NCI-H1930 (cell line): ENCODE results near the gene NOS1.
"Not testable (repeated sequence)": the region's sequence is repeated elsewhere in the genome, so short reads cannot be mapped to it uniquely, and the experiment has no call there.

Experiments used
- DNase-seq, 2 experiments: peaks; one replicate each; lab custom pipeline; 2025; lab: John Stamatoyannopoulos, UW

The NOS1 gene

DNA sequence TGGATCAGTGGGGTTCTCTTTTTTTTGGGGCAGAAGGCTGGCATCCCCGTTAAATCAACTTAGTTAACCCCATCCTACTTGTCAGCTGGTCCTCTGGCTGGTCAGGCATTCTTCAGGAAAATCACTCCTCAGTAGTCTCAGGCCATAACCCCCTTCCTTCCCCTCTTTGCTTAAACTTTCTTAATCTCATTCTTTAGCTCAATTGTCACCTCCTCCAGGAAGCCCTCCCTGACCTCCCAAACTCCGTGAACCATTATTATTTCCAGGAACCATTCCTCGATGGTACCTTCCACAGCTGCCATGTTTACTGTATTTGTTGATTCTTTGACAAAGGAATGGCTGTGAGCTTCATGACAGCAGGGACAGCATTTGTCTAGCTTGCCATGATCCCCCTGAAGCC is 98.7 kb downstream of the NOS1 start:
- no peak for DNase-seq

DNA sequence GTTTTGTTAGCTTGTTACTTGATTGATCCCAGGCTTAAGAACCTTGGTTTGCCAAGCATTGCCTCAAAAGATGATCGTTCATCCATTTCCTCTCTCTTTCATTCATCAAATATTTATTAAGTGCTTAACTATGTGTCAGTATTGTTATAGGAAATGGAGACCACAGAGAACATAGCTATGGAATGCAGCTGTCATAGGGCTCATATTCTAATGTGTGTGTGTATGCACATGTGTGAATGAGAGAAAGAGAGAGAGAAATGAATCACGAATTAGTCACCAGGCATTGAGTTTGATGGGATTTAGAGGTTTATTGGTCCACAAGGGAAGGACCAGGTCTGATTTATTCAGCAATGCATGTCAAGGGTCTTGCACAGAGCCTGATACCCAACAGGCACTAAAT is 100.2 kb downstream of the NOS1 start:
- no peak for DNase-seq

DNA sequence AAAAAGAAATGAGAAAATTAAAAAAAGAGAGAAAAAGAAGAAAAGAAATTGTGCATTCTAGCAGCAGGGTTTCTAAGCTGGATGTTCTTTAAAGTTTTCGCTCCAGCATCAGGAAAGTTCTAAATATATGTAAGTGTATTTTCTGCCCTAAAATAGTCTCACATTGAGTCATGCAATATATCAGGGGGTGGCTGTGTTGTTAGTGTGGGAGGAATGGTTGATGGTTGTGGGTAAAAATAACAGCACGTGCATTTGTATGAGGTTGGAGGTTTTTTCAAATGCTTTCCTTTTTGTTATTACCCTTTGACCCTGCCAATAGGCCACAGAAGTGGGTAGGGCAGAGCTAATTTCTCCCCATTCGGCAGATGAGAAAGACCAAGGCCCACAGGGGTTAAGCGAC is 106.0 kb downstream of the NOS1 start:
- DNase-seq = no peak

DNA sequence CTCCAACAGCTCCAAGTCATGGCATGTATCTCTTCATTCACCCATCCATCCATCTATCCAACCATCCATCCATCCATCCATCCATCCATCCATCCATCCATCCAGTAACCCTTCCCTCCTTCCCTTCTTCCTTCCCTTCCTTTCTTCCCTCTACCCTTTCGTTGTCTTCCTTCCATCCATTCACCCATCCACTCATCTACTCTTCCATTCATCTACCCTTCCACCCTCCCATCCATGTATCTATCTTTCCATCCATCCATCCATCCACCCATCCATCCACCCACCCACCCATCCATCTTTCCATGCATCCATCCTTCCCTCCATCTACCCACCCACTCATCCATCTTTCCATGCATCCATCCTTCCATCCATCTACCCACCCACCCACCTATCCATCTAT is 117.9 kb downstream of the NOS1 start:
- DNase-seq = no peak

DNA sequence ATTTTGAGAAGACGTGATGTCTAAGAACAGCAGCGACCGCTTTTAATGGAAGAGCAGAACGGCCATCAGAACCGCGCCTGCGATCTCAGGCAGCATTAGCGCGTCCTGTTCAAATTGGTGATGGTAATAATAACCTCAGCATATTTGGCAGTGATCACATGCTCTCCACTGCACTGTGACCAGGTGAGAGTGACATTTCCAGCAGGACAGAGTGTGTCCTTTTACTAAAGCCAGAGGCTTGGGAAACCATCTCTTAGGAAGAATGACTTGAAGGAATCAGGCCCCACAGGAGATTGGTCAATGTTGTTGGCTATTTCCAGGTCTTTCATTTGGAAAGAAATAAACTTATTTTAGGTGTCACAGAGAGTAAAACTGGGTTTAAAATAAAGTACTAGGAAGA is 119.7 kb downstream of the NOS1 start:
- no peak for DNase-seq

DNA sequence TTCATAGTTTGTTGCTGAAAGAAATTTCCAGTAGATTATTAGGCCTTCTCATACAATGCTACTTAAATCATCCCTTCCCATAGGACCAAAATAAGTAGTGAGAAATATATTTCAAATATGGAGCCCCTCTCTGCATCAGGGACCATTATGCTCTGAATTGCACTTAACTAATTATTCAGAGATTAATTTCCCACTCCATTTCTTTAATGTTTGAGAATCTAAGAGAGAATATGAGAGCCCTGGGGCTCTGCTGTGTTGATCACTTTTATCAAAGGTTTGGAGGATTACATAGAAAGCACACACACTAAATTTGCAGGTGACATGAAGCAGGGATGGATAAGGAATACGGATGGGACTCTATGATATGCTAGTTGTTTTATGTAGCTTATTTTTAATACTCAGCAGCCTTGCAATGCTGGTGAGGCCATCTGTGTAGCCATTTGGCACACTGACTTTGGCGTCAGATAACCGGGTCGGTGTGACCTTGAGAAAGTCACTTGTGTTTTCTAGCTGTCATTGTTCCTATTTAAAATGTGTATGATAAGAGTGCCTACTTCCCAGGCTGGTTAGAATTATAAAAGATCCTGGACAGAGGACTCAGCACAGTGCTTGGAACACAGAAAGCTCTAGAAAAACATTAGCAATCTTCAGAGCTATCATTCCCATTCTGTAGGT is 121.2 kb downstream of the NOS1 start:
- DNase-seq = no peak

DNA sequence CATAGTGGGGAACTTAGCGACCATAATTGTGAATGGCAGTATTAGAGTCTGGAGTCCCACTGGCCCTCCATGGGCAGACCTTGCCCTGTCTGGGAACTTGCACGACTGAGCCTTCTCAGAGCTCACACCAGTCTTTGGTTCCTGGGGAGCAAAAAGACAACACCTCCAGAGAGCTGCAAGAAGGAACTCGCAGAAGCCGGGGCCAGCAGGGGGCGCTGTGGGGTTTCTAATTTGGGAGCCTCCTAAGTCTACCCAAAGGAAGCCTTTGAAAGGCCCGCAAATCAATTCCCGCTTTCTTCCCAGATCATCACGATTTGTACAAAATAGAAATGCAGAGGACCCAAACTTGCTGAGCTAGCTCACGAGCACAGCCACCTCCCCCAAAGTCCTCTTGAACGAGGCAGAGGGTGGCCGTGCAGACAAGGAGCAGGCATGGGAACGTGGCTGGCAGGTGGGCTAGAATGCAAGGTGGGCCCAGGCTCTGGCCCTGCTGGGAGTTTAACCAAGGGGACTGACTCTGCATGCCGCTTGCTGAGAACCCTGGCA is 124.9 kb downstream of the NOS1 start:
- peak; percentile 28 to 60 for DNase-seq

DNA sequence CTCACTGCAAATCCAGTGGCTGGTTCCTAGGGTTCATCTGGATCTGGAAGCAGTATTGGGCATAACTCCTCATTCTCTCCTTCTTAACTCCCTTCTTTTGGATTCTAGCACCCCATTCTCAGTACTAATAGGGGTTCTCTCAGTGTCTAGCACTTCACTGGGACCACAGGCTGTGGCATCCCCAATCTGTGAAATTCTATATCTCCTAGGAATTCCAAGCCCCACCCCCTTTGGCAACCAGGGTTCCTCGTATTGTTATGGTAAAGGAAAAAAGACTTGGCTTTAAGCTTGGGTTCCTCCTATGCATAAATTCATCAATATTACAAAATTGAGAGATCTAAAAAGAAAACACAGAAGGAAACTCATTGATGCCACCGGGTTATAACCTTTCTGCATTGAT is 126.2 kb downstream of the NOS1 start:
- DNase-seq = no peak

DNA sequence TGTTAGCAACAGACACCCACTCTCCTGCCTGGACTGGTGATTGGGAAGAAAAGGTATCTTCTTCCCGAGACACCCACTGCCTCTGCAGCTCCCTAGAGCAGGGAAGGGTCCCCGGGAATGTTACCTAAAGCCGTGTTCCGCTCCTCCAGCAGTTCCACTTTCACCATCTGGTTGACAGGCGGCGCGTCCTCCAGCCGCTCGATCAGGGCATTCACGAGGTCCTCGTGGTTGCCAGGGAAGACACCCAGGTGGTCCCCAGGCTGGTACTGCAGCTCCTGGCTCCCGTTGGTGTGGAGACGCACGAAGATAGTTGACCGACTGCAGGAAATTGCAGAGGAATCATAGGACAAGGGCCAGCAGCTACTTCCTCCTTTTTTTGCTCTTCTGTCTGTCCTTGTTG is 127.0 kb downstream of the NOS1 start:
- DNase-seq = no peak

DNA sequence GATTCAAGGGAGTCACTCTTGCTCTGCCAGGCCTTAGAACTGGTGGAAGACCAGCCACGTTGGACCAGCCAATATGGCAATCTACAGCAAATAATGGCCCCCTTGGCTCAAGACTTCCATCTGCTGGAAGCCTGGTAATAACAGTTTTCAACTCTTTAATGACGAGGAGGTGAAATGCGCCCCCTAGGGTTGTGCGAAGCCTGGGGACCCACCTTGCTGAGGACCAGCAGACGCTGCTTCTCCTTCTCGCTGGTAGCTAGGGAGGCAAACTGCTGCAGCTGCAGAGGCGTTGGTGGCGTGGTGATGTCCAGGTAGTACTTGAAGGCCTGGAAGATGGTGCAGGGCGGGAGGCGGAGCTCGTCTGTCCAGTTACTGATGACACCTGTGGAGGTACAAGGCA is 129.7 kb downstream of the NOS1 start:
- DNase-seq = peak in 1 of 2 experiments; percentile 26

DNA sequence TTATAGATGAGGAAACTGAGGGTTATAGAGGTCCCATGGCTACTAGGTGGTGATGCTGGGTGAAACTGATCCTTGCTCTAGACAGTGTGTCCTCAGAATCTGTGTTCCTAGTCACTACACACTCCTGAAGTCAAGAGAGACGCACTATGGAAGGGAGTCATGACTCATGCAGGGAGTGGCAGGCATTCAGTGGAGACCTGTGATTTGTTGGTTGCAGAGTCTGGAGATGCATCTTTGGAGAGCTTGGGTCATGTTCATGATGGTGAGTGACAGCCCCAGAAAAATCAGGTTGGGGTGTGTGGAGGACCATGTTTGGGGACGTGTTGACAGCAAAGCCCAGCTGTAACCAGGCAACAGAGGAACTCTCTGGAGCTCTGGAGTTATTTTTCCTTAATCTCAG is 133.2 kb downstream of the NOS1 start:
- no peak for DNase-seq

DNA sequence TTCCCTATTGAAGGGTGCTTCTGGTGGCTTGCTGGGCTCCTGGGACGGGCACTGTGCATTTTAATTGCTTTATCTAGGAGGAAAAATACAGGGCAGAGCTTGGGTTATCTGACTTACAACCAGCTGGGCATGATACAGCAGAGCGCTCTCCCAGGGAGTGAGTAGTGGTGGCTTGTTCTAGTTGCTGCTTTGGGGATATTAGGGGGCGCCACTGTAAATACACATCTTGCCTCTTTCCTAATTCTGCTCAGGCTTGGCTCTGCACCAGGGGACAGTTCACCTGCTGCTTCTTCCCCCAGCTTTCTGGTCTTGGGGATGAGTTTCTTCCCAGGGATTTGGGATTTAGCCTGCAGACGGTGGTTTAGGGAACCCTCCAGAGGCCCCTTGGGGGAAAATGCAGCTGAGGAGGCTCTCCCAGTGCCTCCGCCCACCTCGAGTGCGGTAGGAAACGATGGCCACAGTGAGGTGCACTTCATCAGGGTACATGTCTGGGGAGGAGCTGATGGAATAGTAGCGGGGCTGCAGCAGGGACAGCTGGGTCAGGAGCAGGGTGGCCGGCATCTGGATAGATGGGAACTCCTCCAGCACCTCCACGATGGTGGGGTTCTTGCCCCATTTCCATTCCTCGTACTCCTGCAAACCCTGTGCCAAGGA is 134.3 kb downstream of the NOS1 start:
- no peak for DNase-seq

DNA sequence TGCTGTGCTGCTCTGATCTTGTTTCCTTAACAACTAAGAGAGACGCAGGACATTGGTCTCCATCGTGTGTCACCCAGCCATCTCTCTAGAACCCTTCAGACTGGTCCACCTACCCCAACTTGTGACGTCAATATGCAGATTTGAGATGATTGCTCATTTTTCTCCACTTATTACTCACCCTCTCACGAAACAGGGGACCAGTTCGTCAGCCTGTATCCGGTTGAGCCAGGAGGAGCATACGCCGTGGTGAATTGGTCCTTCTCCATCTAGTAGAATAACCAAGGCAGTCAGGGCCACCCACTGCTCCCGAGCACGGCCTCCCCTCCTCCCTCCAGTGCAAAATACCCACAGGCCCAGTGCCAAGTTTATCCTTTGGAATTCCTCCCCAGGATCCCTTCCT is 134.9 kb downstream of the NOS1 start:
- DNase-seq = no peak

DNA sequence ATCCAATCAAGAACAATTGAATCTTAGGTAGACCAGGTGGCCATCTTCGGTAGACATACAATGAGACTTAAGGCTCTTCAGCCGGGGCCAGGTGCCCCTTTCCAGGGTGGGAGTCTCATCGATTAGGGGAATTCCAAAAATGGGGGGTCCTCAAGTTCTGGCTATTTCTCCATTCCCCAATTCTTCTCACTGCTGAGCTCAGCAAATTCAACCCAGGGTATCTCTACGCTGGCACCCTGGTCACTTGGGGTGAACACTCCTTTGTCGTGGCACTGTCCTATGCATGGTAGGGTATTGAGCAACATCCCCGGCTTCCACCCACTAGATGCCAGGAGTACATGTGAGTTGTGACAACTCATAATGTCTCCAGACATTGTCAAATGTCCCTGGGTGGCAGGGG is 136.2 kb downstream of the NOS1 start:
- no peak for DNase-seq

DNA sequence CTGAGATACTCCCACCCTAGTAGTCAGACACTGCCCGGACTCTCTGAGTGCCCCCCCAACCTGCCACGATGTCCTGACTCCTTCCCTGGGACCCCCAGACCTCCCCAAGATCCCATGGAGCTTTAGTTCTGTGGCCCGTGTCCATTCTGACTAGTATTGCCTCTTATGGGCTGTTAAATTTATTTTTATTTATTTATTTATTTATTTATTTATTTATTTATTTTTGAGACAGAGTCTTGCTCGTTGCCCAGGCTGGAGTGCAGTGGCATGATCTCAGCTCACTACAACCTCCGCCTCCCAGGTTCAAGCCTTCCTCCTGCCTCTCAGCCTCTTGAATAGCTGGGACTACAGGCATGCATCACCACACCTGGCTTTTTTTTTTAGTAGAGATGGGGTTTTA is 140.5 kb downstream of the NOS1 start:
- not testable (repeated sequence) for DNase-seq

DNA sequence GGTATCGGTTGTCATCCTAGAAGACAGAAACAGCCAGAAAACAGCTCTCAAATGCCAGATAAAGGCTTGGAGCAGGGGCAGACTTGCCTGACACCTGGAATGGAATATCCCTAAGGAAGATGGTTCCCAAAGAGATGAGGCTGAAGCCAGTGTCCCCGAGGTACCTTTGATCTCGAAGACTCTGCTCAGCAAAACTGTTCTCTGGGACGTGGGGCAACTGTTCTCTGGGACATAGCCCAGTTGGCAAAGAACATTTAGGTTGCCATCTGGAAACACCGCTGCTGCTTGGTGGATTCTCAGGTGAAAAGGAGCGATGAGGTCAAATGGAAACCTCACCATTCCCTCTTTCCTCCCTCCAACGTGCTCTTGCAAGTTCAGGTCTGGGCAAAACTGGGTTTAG is 143.3 kb downstream of the NOS1 start:
- no peak for DNase-seq

DNA sequence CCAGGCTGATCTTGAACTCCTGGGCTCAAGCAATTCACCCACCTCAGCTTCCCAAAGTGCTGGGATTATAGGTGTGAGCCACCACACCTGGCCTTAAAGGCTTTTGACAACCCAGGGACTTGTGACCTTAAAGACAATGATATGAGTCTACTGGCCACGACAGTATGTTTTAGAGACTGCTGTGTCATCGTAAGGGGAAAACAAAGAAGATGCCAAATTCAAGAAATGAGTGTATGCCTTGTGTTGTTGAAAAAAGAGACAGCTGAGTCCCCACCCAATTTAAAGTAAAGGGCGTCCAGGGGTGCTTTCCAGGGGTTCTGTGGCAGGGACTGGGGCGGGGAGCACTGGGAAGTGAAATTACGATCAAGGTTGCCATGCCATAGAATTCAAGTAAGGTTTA is 144.7 kb downstream of the NOS1 start:
- no peak for DNase-seq

DNA sequence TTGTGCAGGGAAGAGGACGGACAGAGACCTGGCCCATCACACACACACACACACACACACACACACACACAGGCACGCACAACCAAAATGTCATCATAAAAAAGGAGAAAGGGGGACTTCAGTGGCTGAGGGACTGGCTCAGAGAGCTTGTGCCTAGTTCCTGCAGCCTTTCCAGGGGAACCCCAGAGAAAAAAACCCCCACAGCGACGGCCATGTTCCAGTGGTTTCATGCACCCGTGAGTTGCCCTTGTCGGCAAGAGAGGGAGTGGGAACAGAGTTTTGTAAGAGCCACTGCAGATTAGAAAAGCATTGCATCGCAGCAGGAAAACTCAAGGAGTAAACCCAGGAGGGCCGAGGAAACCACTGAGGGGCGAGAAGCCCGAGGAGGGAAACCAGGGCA is 146.6 kb downstream of the NOS1 start:
- no peak for DNase-seq

DNA sequence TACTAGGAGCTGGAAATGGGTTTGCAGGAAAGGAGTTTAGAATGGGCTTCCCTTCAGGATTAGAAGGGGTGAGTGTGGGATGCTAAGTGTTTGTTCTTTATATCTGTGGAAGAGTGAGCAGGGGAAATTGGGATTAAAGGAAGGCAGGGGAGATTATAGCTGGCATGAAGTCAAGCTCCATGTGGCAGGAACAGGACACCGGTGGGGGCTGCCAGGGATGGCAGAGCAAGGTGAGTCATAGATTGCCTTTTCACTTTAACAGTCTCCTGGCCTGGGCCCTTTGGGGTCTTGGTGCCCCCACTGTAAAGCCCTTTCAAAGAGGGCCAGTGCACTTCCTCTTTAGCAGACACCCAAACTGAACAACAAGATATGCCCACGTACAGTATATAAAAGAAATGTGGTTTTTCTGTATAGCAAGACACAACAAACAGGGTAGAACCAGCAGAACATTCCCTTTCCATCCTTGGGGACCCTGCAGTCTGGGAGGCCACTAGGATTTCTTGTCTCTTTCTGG is 148.1 kb downstream of the NOS1 start:
- DNase-seq = no peak

DNA sequence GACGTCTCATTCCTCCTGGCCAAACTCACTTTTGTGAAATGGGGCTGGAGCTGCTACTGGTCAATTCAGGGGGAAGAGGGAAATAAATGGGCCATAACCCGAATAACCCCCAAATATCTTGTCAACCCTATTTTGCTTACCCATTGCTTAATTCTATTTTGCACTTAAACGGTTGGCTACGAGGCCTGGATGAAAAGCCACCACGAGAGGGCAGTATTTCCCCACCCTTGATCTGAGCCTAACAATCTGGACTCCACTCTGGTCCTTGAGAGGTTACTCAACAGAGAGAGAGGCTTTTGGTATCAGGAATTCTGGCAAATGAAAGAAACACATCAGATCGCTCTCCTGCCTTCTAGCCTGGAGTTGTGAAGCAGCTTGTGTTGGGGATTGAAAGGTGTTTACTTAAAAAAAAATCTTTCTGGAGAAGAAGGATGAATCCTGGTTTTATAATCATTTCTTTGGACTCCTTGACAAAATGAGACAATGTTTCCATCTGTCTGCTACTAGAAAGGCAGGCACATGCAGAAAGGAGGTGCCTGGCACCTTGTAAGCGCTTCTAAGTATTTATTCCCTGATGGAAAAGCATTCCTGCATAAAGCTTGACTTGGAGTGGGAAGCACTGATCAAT is 148.7 kb downstream of the NOS1 start:
- peak in 1 of 2 experiments; percentile 69 for DNase-seq

DNA sequence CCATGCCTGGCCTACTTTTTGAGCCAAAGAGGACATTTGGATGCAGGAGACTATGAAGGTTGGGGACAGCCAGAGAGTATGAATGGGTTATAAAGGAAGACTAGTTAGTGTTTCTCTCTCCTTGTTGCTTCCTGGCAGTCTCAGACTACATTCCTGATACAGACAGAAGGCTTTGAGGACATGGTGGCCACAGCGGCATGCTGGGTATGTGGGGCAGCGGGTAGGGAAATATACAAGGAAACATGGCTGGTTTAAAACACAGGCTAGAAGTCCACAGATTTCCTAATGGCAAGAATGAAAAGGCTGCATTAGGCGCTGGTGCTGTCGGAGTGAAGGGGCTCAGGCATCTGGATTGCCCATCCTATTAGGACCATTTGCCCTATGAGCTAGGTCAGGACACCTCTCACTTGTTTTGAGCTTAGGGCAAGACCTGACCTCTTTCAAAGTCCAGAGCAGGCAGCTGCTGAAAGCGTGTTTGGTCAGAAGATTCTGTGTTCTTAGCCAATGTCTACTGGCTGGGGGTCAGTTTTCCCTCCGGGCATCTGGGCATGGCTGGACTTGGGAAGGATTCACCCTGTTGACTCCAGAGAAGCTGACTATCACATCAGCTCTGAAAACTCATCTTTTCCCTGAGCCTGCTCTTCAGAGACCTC is 151.0 kb downstream of the NOS1 start:
- DNase-seq = no peak

DNA sequence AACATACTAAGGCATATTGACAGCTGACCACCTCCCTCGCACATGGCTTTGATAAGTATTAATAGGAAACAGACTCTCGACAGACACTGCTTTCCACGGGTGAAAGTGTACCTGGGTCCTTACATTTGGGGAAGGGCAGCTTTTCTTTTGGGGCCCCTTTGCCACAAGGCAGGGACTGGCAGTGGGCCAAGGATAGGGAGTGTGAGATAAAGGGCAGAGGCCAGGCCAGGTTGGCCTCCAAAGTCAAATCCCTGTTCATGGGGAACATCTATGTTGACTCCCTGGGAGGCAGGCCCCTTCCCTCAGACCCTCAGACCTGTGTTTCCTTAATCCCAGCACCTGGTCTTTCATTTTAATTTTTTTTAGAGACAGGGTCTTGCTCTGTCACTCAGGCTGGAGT is 151.8 kb downstream of the NOS1 start:
- DNase-seq = no peak
